GM18951 (cell line): ENCODE measurements around the gene EFNB3.
A peak's percentile ranks its signal among the peaks of the same experiment; 100 is the strongest.

Experiments used
- POLR2A ChIP-seq: IDR thresholded peaks from 4 replicates; pipeline ENCODE4 v1.6.1; 2011; ENCODE audit warnings: mild to moderate bottlenecking; ENCODE audit not compliant: insufficient read length, insufficient read depth; ENCODE audit errors: extremely low read depth
- in situ Hi-C: fragments of 300-500 bp; cut with MboI; formaldehyde crosslinking; loops from one replicate; pipeline ENCODE4 v1.12.0; 2022; ENCODE audit warnings: low sequenced_read_pairs, mixed read lengths, inconsistent platforms; ENCODE audit not compliant: unreplicated experiment

The EFNB3 gene, protein sequence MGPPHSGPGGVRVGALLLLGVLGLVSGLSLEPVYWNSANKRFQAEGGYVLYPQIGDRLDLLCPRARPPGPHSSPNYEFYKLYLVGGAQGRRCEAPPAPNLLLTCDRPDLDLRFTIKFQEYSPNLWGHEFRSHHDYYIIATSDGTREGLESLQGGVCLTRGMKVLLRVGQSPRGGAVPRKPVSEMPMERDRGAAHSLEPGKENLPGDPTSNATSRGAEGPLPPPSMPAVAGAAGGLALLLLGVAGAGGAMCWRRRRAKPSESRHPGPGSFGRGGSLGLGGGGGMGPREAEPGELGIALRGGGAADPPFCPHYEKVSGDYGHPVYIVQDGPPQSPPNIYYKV

DNA sequence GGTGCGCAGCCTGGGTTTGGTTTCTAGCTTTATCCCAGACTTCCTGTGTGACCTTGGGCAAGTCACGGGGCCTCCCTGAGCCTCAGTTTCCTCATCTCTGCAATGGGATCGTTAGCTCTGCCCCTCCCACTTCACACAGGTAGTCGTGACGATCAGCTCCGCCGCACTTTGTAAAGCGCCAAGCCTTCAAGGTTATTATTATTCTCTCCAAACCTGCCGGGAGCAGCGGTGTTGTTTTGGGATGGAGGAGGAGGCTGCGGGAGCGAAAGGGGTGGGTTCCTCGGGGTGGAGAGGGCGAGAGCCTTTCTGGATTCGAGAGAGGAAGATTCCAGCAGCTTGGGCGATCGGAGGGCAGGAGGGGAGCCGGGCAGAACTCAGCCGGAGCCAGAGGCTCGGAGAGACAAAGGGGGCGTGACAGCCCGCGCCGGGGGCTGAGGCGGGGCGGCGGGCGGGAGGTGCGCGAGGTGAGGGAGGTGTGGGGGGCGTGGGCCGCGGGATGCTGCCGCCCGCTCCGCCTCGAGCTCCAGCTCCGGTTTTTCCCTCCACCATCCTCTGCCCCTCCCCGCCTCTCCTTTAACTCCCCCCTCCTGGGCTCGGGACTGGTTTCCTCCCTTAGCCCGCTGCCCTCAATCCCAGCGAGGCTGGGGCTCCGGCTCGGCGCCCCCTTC lies at the start of gene EFNB3:
Gene EFNB3, plus strand, starts transcription at position 602 of the 668 bp plus-strand sequence. CDS start 397 bp downstream, outside the sequence.
- in situ Hi-C loops = no loop called here
- TF ChIP-seq POLR2A = no peak

DNA sequence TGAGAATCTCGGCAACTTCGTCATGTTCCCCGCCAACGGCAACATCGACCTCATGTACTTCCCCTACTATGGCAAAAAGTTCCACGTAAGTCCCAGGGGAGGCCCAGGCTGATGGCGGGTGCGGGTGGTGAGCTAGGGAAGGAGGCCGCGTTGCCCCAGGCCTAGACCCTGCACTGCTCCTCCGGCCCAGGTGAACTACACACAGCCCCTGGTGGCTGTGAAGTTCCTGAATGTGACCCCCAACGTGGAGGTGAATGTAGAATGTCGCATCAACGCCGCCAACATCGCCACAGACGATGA lies 49.5 kb upstream of the EFNB3 start:
- in situ Hi-C loops = loop anchor here (5.0 kb wide), 1 partner anchor 62 kb away; the partner anchor contains the start of gene DNAH2
- TF ChIP-seq POLR2A = no peak

DNA sequence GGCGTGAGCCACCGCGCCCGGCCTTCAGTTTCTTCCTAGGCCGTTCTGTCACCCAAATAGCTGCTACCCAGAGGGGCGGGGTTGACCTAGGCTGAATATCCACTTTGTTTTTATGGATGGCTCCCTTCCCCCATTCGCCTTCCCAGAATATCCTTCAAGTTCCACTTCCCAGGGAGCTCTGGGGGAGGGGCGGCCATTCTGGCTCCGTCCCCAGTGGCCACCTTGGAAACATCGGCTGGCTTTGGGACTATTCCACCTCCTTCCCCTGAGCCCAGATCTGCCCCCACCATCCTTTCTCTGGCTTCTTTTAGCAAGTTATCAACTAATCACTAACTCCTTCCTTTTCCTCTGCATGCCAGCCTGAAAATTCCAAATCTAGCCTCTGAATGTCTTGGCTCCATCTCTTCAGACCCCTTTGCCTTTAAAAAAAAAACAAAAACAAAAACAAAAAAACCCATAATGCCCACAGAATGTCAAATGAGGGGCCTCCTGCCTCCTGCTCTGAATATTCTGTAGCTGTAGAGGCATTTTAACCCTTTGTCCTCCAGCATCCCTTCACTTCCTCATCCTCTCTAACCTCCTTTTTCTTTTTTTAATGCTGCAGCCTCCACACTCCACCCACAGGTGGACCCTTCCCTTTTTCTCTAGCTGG lies 47.9 kb upstream of the EFNB3 start:
- no peak for TF ChIP-seq POLR2A
- in situ Hi-C loops = loop anchor here (5.0 kb wide), 1 partner anchor 60 kb away; the partner anchor contains the start of gene DNAH2

- peak; percentile 30 for TF ChIP-seq POLR2A
- in situ Hi-C loops = no loop called here
These were observed 37.2 kb upstream of the EFNB3 start for GRCh38 chr17:7667656-7668406.

DNA sequence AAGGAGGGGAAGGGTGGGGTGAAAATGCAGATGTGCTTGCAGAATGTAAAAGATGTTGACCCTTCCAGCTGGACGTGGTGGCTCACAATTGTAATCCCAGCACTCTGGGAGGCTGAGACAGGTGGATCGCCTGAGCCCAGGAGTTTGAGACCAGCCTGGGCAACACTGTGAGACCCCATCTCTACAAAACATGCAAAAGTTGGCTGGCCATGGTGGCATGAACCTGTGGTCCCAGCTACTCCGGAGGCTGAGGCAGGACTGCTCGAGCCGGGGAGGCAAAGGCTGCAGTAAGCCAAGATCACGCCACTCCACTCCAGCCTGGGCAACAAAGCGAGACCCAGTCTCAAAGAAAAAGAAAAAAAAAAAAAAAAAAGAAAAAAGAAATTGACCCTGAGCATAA lies 36.5 kb upstream of the EFNB3 start:
- in situ Hi-C loops = no loop called here
- no peak for TF ChIP-seq POLR2A

- in situ Hi-C loops = no loop called here
These were observed 31.8 kb upstream of the EFNB3 start for GRCh38 chr17:7673239-7673638.

GRCh38 chr17:7674934-7675333 lies 30.1 kb upstream of the EFNB3 start:
- no peak for TF ChIP-seq POLR2A
- in situ Hi-C loops = no loop called here

More at GRCh38 chr17:7673239-7673638, 31.8 kb upstream of the EFNB3 start:
- no peak for TF ChIP-seq POLR2A

GRCh38 chr17:7676533-7676932 lies 28.5 kb upstream of the EFNB3 start:
- TF ChIP-seq POLR2A = no peak

DNA sequence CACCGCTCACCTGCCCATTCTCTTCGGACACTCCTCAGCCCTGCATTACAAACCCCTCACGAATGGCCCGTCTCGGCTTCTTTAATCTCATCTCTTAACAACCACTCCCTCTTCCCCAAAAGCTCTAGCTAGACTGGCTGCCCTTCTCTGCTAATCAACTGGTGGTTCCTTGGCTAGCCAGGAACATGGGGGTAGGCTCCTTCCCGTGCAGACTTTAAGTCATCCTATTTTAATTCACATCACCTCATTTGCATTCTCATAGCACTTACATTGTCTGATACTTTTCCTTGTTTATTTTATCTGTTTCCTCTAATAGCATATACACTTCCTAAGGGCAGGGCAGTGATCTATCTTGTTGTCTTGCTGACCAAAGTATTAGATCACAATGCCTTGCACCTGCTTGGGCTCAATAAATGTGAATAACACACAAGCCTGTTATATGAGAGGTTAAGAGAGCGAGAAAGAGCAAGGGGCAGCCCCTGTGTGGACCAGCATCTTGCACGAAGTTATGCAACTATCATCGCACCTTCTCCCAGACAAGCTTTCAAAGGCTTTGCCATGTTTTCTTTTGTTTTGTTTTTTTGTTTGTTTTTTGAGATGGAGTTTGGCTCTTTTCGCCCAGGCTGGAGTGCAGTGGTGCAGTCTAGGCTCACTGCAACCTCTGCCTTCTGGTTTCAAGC lies 27.5 kb upstream of the EFNB3 start:
- in situ Hi-C loops = no loop called here
- TF ChIP-seq POLR2A = no peak

More at GRCh38 chr17:7676533-7676932, 28.5 kb upstream of the EFNB3 start:
- in situ Hi-C loops = no loop called here

DNA sequence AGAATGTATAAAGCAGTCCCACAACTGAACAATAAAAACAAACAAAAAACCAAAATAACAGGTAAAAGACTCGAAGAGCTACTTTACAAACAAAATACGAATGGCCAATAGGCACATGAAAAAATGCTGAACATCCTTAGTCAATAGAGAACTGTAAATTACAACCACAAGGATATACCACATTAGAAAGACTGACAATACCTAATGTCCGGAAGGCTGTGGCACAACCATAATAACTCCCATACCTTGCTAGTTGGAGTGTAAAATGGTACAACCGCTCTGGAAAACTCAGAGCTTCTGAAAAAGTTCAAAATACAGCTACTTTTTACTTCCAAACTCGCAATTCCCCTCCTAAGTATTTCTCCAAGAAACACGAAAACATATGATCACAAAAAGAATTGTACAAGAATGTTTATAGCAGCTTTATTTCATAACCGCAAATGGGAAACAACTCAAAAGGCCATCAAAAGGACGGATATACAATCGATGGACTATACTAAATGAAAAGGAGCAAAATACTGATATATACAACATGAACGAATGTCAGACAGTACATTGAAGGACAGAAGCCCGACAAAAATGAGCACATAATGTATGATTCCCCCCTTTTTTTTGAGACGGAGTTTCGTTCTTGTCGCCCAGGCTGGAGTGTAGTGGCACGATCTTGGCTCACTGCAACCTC lies 20.0 kb upstream of the EFNB3 start:
- TF ChIP-seq POLR2A = no peak
- in situ Hi-C loops = no loop called here

DNA sequence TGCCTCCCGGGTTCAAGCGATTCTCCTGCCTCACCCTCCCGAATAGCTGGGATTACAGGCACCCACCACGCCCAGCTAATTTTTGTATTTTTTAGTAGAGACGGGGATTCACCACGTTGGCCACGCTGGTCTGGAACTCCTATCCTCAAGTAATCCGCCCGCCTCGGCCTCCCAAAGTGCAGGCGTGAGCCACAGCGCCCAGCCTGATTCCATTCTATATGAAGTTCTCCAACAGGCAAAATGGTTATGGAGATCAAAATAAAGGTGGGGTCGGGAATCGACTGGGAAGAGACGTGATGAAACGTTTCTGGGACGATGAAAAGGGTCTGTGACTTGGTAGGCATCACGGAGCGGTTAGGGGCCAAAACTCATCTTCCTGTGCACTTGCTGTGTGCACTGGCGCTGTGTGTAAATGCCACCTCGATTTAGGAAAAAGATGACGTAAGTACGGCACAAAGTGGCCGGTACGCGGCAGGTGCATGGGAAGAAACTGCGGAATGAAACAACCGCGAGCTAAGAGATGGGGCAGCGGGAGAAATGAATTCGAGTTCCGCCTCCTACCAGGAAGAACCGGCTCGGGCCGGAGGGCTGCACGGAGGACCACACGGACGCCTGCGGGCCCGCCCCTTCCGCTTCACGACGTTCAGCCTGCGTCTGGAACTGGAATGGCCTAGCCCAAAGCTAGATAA lies 19.3 kb upstream of the EFNB3 start:
- in situ Hi-C loops = no loop called here

GRCh38 chr17:7686222-7687071 lies 18.6 kb upstream of the EFNB3 start:
- in situ Hi-C loops = no loop called here
- TF ChIP-seq POLR2A = peak; percentile 85

More for the DNA sequence above, 19.3 kb upstream of the EFNB3 start:
- TF ChIP-seq POLR2A = peak; percentile 71
